ENCODE measurements around the gene AIP.

Gene AIP

GRCh38 chr11:67524480-67524808 is 41.6 kb downstream of the AIP start:
- H3K27me3 ChIP-seq (ENCODE audit: insufficient read depth, poor library complexity, severe bottlenecking), result no peaks in the 10 kb centered on the region
- no peak overlapping the region for H3K27ac ChIP-seq (replicated peaks)
- TF ChIP-seq SPI1 (IDR thresholded peaks at IDR 0.05; ENCODE audit: borderline replicate concordance, low read depth), result no peak
- no peak for TF ChIP-seq CTCF (IDR thresholded peaks at IDR 0.05; ENCODE audit: insufficient read depth, low read length)
- no peak for TF ChIP-seq GABPA (IDR thresholded peaks at IDR 0.05; ENCODE audit: low read depth)
- TF ChIP-seq REST (IDR thresholded peaks at IDR 0.05; ENCODE audit: insufficient replicate concordance, low read depth), result no peak
- DNase-seq (ENCODE audit: low read depth in 1 of 2, low spot score in 1 of 2), result no peak
- no peak overlapping the region for H3K4me3 ChIP-seq (replicated peaks; ENCODE audit: insufficient read depth, low read length)

- no peak for DNase-seq (ENCODE audit: low read depth in 1 of 2, low spot score in 1 of 2)
- Histone ChIP-seq H3K27me3 (ENCODE audit: insufficient read depth, poor library complexity, severe bottlenecking) (no peaks in the 10 kb centered on the region), H3K4me3 (replicated peaks; ENCODE audit: insufficient read depth, low read length) (no peak overlapping the region), H3K27ac (replicated peaks) (no peak overlapping the region)
- no peak for TF ChIP-seq REST (IDR thresholded peaks at IDR 0.05; ENCODE audit: insufficient replicate concordance, low read depth)
- no peak for TF ChIP-seq POLR2AphosphoS5 (IDR thresholded peaks at IDR 0.05; ENCODE audit: low read depth)
- no peak for TF ChIP-seq GABPA (IDR thresholded peaks at IDR 0.05; ENCODE audit: low read depth)
- no peak for TF ChIP-seq SPI1 (IDR thresholded peaks at IDR 0.05; ENCODE audit: borderline replicate concordance, low read depth)
- TF ChIP-seq CTCF (IDR thresholded peaks at IDR 0.05; ENCODE audit: insufficient read depth, low read length), result no peak
Measured at GRCh38 chr11:67525275-67525976, 42.6 kb downstream of the AIP start.

GRCh38 chr11:67528376-67528775 is 45.5 kb downstream of the AIP start:
- Histone ChIP-seq H3K27me3 (ENCODE audit: insufficient read depth, poor library complexity, severe bottlenecking) (no peaks in the 10 kb centered on the region), H3K27ac (replicated peaks) (no peak overlapping the region), H3K4me3 (replicated peaks; ENCODE audit: insufficient read depth, low read length) (no peak overlapping the region)
- TF ChIP-seq POLR2AphosphoS5 (IDR thresholded peaks at IDR 0.05; ENCODE audit: low read depth), result no peak
- TF ChIP-seq GABPA (IDR thresholded peaks at IDR 0.05; ENCODE audit: low read depth), result no peak
- TF ChIP-seq CTCF (IDR thresholded peaks at IDR 0.05; ENCODE audit: insufficient read depth, low read length), result no peak
- no peak for TF ChIP-seq REST (IDR thresholded peaks at IDR 0.05; ENCODE audit: insufficient replicate concordance, low read depth)
- no peak for TF ChIP-seq SPI1 (IDR thresholded peaks at IDR 0.05; ENCODE audit: borderline replicate concordance, low read depth)
- DNase-seq (ENCODE audit: low read depth in 1 of 2, low spot score in 1 of 2), result no peak
